BE2C (cell line): ENCODE data around the gene COL6A5.

ENCODE experiments used
- DNase-seq: peaks from one replicate; pipeline ENCODE4 v3.0.0-alpha.2; 2020
- H3K27me3 ChIP-seq: fragments of 250-450 bp; sonication (Bioruptor Pico); 2 replicates; pipeline ENCODE4 v1.5.1; 2020; ENCODE audit warnings: mild to moderate bottlenecking
- H3K36me3 ChIP-seq: fragments of 250-450 bp; sonication (Bioruptor Pico); 2 replicates; pipeline ENCODE4 v1.5.1; 2020; ENCODE audit warnings: mild to moderate bottlenecking
- H3K4me1 ChIP-seq: fragments of 250-450 bp; sonication (Bioruptor Pico); 2 replicates; pipeline ENCODE4 v1.5.1; 2020
- H3K4me3 ChIP-seq: 2 replicates; pipeline ENCODE4 v1.5.1; 2011; ENCODE audit warnings: low read depth, low read length
- H3K9me3 ChIP-seq: fragments of 250-450 bp; sonication (Bioruptor Pico); 2 replicates; pipeline ENCODE4 v1.5.1; 2020
- CTCF ChIP-seq: IDR thresholded peaks from 2 replicates; pipeline ENCODE4 v1.5.1; 2012; ENCODE audit warnings: mild to moderate bottlenecking, low read depth, low read length

COL6A5 gene

GRCh38 chr3:130506031-130506430 is 160.6 kb downstream of the COL6A5 start:
- H3K9me3 ChIP-seq: no peaks in the 10 kb centered on the region
- H3K4me1 ChIP-seq: no peaks in the 10 kb centered on the region; the same call in 1 of the 2 replicates
- no peak for DNase-seq
- TF ChIP-seq CTCF: no peak
- no peak overlapping the region for H3K4me3 ChIP-seq
- no peaks in the 10 kb centered on the region for H3K27me3 ChIP-seq
- H3K36me3 ChIP-seq: no peaks in the 10 kb centered on the region

- no peak for TF ChIP-seq CTCF
- Histone ChIP-seq H3K9me3 (no peaks in the 10 kb centered on the region), H3K36me3 (no peaks in the 10 kb centered on the region), H3K4me1 (no peaks in the 10 kb centered on the region; the same call in 1 of the 2 replicates), H3K4me3 (no peak overlapping the region), H3K27me3 (no peaks in the 10 kb centered on the region)
- DNase-seq: no peak
Observed at GRCh38 chr3:130507746-130508145, 162.3 kb downstream of the COL6A5 start.

GRCh38 chr3:130509008-130509407 is 163.5 kb downstream of the COL6A5 start:
- H3K36me3 ChIP-seq: no peaks in the 10 kb centered on the region
- H3K4me1 ChIP-seq: no peaks in the 10 kb centered on the region; the same call in 1 of the 2 replicates
- no peak overlapping the region for H3K4me3 ChIP-seq
- no peak for DNase-seq
- H3K27me3 ChIP-seq: no peaks in the 10 kb centered on the region
- no peak for TF ChIP-seq CTCF
- H3K9me3 ChIP-seq: no peaks in the 10 kb centered on the region

- no peaks in the 10 kb centered on the region for H3K36me3 ChIP-seq
- no peak for DNase-seq
Observed at GRCh38 chr3:130514681-130515080, 169.2 kb downstream of the COL6A5 start.

GRCh38 chr3:130515755-130516154 is 170.3 kb downstream of the COL6A5 start:
- no peaks in the 10 kb centered on the region for H3K9me3 ChIP-seq
- DNase-seq: no peak
- H3K27me3 ChIP-seq: peaks cover 14% of the 10 kb centered on the region
- no peak overlapping the region for H3K4me3 ChIP-seq
- H3K36me3 ChIP-seq: no peaks in the 10 kb centered on the region
- H3K4me1 ChIP-seq: no peaks in the 10 kb centered on the region
- TF ChIP-seq CTCF: no peak

More at GRCh38 chr3:130514681-130515080, 169.2 kb downstream of the COL6A5 start:
- H3K27me3 ChIP-seq: peaks cover 14% of the 10 kb centered on the region
- no peaks in the 10 kb centered on the region for H3K4me1 ChIP-seq
- no peak overlapping the region for H3K4me3 ChIP-seq
- H3K9me3 ChIP-seq: no peaks in the 10 kb centered on the region
- no peak for TF ChIP-seq CTCF

- H3K36me3 ChIP-seq: no peaks in the 10 kb centered on the region
- H3K4me3 ChIP-seq: peak within 1 kb of the TSS; percentile 51
- H3K27me3 ChIP-seq: peaks cover 14% of the 10 kb centered on the region
- H3K9me3 ChIP-seq: no peaks in the 10 kb centered on the region
- H3K4me1 ChIP-seq: no peaks in the 10 kb centered on the region
- DNase-seq: peak; percentile 12
- no peak for TF ChIP-seq CTCF
Observed at GRCh38 chr3:130516645-130517512, 171.4 kb downstream of the COL6A5 start, which contains the start of gene COL6A6. TSS of gene COL6A6 (plus strand) at chr3:130517177. CDS start at chr3:130560365, 43,188 bp downstream.
